NCI-H82 (cell line): ENCODE results near the gene SFT2D3.

ENCODE experiments used
- DNase-seq: peaks from one replicate; lab custom pipeline; 2025; lab: John Stamatoyannopoulos, UW

Gene SFT2D3

DNA sequence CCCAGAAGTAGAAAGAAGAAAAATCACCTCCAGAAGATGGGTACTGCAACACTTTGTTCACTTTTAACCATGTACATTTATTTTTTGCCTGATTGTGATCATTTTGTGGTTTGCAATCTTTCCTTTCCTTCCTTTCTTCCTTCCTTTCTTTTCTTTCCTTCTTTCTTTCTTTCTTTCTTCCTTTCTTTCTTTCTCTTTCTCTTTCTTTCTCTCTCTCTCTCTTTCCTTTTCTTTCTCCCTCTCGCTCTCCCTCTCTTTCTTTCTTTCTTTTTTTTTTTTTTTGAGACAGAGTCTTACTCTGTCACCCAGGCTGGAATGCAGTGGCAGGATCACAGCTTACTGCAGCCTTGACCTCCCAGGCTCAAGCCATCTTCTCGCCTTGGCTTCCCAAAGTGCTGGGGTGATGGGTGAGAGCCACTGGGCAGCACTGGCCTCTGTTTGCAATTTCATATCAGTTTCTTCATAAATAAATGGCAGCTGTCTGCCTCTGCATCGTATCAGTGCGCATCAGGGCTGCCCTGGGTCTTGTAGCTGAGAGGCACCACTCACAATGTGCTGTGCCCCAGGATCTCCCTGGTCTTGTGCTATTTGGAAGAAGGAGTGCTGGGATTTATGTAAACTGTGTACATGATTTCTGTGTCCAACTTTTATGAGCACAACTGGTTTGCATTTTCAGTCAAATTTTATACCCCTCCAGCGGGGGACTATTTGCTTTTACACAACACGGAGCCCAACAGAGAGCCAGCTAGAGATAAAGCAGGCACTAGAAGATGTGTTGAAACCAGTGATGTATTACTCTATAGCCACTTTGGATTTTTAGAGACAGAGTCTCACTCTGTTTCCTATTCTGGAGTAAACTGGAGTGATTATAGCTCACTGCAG lies 19.1 kb upstream of the SFT2D3 start:
- no peak for DNase-seq

DNA sequence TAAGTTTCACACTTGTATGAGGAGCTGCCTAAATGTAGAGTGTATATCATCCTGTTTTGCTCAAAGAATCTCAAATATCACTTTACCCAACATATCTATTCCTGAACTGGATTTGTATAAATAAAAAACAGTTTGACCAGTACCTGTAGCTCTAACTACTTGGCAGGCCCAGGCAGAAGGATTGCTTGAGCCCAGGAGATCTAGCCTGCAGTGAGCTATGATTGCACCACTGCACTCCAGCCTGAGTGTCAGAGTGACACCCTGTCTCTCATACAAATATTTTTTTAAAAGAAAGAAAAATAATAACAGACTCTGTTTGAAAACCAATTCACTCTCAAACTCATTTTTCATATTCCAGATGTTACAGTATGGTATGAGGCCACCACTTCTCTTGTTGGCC lies 18.2 kb upstream of the SFT2D3 start:
- DNase-seq = no peak

DNA sequence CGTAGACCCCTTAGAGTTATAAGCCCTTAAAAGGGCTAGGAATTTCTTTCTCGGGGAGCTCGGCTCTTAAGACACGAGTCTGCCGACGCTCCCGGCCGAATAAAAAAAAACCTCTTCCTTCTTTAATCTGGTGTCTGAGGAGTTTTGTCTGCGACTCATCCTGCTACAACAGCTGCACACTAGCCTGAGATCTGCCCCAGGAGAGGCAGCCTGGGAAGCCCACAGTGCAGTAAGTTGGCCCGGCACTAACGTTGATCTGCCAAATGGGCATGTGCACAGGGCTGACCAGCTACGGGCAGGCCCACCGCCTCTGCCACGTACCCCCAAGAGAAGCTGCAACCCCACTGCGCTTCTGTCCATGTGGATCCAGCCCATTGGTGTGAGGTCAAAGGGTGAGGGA lies 17.5 kb upstream of the SFT2D3 start:
- peak; percentile 41 for DNase-seq

DNA sequence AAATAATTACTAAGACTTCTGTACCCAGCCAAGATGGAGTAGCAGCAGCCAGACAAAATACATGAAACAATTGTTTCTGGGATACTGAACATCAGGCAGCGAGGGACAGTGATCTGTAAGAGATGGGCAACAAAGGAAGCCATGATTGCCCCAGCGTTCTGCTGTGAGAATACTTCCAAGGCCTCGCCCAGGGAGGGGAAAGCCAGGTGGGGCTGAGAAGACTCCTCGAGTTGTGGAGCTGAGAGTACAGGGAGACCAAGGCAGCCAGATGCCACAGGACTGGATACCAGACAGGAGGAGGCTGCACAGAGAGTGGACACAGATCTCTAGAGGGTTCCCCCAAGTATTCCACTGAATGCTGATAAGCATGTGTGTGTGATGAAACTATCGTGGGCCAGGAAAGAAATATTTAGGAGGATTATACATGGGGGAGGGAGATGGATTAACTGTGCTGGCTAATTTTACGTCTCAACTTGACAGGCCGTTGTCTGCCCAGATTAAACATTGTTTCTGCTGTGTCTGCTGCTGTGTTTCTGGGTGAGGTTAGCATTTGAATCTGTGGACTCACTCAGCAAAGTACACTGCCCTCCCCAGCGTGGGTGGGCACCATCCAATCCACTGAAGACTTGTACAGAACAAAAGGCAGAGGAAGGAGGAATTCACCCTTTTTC lies 15.8 kb upstream of the SFT2D3 start:
- DNase-seq = peak; percentile 76

DNA sequence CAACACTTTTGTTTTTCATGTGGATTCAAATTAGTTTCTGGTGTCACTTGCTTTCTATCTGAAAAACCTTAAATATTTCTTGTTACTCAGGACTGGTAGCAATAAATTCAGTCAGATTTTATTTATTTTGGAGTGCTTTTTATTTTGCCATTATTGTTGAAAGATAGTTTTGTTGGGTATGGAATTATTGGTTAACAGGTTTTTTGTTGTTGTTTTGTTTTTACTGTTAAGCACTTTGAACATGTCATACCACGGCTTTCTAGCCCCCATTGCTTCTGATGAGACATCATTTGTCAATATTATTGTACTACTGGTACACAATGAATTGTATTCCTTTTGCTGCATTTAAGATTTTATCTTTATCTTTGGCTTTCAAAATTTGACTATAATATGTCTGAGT lies 12.9 kb upstream of the SFT2D3 start:
- no peak for DNase-seq

DNA sequence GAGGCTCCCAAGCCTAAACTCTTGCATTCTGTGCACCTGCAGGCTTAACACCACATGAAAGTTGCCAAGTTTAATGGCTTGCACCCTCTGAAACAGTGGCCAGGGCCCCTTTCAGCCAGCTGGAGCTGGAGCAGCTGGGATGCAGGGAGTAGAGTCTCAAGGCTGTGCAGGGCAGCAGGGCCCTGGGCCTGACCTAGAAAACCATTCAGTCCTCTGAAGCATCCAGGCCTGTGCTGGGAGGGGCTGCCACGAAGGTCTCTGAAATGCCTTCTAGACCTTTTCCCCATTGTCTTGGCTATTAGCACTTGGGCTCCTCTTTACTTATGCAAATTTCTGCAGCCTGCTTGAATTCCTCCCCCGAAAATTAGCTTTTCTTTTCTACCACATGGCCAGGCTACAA lies 10.6 kb upstream of the SFT2D3 start:
- DNase-seq = no peak

DNA sequence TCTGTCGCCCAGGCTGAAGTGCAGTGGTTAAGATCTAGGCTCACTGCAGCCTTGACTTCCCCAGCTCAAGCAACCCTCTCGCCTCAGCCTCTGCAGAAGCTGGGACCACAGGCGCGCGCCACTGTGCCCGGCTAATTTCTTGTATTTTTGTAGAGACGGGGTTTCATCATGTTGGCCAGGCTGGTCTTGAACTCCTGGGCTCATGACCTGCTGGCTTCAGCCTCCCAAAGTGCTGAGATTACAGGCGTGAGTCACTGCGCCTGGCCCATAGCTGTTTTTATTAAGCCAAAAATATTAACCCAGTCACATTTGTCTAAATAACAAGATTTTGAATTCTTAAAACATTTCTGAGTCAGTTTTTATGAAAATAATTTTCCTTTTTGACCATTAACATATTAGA lies 6.3 kb upstream of the SFT2D3 start:
- DNase-seq = no peak

DNA sequence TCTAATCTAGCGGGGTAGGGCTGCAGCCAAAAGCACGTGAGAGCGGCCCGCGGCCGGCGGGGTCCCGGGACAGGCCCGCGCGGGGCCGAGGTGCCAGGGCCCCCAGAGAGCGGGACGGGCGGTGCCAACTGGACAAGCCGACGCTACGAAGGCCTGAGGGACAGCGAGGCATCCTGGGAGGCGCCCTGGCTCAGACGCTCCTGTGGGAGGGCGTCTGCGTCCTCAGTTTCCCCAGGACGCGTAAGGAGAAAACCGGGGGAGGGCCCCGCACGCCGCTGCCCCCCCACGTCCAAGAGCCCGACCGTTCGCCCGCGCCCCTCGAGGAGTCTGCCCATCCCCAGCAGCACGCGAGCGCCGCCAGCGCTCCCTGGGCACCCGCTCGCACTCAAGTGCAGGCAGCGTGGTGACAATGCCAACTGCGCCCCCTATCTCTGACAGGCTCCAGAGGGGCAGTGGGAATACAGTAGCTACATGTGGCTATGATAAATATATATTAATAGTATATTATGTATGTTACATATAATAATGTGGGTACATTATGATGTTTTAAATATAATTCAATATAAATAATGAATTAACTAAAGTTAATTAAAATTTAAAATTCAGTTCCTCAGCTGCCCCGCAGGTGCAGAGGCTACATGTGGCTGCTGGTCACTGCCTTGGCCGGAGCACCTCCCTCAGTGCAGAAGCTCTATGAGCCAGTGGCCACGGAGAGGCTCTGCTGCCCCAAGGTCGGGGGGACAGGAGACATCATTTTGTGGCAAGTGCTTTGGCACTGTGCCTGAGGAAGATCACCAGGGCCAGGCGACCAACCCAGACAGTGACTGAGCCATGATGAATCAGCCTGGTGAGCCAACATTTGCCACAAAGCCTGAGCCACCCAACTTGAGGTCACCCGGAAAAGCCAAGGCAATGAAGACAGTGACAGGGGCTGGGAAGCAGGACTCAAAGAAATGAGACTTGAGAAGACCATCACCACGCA lies 5.5 kb upstream of the SFT2D3 start:
- peak; percentile 88 for DNase-seq

DNA sequence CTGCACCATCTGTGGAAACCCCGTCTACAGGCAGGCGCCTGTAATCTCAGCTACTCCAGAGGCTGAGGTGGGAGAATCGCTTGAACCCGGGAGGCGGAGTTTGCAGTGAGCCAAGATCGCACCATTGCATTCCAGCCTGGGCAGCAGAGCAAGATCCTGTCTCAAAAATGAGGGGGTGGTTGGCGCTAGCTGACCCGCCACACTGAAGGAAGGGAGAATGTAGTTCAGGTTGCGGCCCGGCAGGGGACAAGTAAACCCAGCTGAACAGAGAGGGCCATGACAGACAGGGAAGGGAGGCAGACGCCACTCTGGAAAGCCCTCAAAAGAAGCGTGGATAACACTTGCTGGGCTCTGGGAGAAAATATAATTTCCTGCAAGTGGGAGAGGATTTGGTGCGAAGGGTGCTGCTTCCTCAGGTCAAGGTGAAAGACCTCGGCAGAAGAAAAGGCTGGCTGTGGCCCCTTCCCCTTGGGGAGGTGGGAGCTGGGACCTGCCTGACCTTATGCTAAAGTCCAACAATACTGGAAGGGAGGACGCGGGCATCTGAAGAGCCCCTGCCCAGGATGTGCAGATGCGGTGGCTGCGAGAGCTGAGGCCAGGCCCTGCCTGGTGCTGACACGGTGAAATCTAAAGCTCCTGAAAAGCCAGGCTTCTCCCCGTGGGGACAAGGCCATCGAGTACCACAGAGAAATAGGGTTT lies 3.7 kb upstream of the SFT2D3 start:
- no peak for DNase-seq

DNA sequence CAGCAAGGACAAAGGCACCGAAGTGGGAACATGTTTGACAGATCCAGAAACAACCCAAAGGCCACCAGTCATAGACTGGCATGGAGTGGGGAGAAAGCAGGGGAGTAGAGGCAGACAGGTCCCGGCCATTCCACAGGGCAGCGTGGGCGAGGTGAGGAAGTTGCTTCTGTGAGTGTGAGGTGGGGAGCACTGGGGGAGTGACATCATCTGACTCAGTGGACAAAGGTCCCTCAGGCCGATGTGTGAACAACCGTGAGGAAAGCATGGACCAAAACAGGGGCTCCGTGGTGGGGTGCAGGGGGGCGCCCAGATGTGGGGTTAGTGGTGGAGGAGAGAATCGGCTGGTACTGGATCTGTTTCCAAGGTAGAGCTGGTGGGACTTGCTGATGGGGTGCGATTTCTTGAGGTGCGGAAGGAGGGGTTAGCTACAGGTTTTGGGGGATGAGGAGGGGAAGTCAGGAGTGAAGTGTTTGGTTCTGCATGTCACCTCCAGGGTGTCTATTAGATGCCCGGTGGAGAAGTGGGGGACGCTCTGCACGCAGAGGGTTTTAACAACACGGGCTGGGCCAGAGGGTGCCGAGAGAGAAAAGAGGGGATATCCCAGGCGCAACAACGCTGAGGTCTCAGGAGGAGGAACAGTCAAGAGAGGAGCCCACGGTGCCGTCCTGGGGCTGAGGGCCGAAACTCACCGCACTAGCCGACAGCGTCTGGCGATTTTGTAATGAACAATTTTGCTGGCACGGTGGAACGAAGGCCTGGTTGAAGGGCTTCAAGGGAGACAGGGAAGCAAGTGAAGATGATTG lies 2.5 kb upstream of the SFT2D3 start:
- no peak for DNase-seq

DNA sequence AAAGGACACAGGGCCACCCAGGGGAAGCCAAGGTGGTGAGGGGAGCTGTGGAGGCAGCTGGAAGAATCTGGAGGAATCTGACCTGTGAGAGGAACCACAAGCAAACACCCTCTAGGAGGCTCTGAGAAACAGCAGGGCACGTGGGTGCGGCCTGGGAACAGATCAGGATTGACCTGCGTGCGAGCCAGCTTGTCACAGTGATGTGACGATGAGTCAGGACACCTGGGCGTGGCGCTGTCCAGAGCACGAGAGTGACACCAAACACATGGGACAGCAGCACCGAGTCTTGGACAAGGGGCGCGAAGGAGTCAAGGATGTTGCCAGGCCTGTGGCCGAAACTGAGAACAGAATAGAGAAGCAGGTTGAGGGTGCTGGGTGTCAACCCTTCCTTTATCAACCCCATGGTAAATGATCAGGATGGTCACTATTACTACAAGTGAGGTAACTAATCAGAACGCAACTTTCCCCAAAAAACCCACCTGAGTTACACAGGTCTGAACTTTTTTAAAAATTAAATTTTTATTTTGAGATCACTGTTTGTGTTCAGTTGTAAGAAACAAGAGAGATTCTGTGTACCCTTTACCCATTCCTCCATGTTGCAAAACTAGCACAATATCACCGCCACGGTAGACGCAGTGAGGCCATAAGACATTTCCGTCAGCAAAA lies 637 bp upstream of the SFT2D3 start:
- peak; percentile 67 for DNase-seq

DNA sequence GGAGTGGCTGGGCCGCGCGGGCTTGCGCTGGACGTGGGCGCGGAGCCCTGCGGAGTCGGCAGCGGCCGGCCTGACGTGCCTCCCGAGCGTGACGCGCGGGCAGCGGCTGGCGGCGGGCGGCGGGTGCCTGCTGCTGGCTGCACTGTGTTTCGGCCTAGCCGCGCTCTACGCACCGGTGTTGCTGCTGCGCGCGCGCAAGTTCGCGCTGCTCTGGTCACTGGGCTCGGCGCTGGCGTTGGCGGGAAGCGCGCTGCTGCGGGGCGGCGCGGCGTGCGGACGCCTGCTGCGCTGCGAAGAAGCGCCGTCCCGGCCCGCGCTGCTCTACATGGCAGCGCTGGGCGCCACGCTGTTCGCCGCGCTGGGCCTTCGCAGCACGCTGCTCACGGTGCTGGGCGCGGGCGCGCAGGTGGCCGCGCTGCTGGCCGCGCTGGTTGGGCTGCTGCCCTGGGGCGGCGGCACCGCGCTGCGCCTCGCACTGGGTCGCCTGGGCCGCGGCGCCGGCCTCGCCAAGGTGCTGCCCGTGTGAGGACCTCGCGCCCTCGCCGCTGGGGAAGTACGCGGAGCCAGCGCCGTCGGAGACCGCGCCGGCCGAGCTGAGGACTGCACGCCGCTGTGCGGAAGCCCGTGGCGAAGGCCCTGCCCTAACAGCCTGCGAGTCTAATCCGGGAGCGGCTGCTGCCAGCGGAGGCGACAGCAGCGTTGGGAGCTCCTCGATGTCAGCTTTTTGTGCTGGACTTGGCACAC lies 526 bp downstream of the SFT2D3 start:
- peak; percentile 91 for DNase-seq

DNA sequence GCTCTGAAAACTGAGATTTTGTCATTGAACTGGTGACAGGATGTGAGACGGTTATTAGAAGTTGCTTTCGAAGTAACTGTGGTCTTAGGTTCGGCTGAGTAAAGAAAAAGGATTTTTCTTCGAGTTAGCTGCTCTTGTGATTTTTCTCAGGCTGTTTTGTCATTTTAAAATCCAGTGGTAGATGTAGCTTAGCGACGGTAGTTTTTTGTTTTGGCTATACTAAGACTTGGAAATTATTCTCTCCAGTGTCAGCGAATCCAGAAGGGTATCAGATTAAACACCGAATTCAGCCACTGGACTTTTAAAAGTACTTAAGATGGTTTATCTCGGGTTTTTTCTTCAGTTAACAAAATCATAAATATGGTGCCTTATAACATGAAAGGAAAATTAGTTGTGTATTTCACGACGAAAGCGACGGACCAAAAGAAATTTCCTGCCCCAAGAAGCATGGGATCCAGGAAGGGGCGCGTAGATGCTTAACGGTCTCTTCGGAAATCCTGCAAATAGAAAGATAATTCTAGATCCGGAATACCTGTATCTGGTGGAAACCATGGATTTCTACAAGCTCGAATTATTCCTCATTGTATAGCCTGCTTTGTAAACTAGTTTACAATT lies 1.2 kb downstream of the SFT2D3 start:
- no peak for DNase-seq

DNA sequence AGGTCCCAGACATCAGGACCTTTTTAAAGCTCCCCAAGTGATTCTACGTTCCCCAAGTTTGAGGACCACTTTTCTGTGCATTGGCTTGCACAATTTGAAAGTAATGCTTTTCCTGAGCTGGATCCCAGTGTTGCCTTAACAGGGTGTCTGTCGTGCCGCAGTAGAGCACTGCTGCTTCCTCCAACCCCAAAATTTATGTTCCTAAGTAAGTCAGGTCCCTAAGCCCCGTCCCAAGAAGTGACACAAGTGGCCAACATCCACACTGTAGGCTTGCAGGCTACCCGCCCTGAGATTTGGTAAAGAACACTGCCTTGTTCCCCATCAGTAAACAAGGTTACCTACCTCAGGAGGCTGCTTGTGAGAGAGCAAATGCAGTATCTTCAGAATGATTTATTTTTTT lies 2.0 kb downstream of the SFT2D3 start:
- DNase-seq = no peak

DNA sequence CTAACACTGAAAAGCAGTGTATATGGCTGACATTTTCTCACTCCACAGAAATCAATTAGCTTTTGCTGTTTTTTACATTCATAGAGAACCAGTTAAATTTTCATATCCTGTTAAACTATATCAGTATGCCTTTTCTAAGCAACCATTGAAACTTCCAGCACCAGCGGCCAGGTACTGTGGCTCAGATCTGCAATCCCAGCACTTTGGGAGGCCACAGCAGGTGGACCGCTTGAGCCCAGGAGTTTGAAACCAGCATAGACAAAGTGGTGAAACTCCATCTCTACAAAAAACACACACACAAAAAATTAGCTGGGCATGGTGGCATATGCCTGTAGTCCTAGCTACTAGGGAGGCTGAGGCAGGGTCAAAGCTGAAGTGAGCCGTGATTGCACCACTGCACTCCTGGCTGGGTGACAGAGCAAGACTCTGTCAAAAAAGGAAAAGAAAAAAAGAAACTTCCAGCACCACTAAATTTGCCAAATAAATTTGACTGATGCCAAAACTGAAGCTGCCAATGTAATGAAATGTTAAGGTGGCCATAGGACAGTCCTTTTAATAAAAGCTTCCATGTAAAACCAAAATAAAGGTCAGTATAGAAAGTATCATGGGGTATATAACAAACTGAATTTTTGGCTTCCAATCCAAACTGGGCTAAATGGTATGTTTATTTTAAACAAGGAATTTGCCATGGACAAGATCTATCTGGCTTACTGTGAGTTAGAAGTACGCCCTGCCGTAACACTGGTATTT lies 3.5 kb downstream of the SFT2D3 start:
- DNase-seq = no peak

DNA sequence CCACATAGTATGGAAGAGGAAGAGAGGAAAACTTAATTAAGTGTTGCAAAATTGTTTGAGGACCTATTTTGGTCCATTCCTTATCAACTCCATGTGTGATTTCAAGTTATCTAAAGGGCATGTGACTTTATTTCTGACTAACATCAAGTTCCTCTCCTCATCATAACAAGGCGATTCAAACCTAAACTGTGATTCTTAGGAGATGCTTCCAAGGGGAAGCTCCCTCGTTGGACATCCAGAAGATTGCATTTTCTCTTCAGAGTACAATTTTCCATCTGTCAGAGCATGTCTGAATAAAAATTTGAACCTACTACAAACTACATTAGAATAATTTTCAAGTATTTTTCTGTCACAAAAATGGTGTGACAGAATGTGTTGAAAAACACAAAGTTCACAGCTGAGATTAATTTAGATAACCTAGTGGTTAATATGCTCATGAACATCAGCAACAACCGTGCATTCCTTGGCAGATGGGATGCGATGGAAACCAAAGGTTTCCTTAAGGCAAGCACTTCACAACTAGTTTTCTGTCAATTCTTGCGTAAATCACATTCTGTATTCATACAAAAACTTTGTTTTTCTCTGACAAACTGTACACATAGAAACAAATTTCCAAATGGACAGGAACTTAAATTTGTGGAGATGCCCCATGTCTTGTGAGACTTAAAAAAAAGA lies 4.2 kb downstream of the SFT2D3 start:
- no peak for DNase-seq

DNA sequence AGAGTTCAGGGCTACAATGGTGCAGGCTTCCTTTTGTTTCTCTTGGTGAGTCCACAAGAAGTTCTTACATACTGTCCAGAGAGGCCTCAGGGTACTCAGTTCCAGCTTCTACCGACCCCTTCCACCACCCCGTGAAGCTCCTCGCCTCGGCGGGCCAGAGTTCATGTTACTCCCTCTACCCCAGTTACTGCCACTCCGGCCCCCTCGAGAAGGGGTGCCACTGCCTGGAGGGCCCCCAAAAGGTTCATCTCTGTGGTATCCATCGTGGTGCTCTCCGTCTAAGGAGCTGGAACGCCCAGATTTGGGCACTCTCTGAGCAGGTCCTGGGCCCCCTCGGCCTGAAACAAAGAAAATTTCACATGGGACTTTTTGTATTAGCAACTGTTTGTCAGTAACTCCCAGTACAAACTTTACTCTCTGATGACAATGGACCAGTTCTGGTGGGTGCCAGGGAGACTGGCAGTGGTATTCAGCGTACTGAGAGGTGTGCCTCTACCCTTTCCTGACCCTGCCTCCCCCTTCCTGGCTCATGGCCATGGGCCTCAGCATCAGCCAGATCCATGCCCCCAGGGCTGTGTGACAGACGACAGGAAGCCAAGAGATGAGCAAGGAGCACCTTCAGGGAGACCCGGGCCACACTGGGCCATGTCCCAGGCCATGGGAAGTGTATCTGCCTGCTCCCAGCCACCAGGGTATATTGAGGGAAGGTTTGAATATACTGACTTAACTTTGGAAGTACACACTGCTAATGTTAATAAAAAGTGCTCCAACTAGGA lies 5.1 kb downstream of the SFT2D3 start:
- no peak for DNase-seq
